ENCODE measurements around the gene PEX1. TPM values are rescaled to one million over a fixed set of nuclear protein-coding genes. Genes with fewer than 3 reads are reported as not detected.

The PEX1 gene
- total and polyA plus RNA-seq, 9 of the 15 experiments (the other 6 are each of a cell fraction or from before 2014, with no cell fraction given), result 9.4 to 32.2 (median 19.9) TPM

DNA sequence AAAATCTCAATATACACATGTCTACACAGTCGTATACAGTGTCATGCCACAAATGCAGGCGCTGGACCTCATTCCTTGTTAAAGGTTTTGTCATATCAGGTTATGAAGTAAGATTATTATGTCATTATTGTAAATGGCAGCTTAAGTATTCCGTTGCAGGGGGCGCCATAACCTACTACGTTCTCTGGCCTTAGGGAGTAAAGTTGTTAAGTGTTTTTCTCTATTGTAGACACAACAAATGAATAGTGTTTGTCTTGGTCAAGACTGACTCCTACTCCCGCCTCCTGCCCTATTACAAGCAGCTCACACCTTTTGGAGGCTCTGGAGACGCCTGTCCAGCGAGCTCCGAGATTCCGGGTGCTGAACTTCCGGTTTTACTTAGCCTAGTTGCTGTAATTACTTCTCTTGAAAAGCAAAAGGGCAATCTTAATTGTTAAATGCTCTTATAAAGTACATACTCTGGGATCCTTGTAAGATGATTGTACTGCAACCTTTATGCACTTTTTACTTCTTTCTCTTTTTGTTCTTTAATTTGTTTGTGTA, 80.0 kb downstream of the PEX1 start (continued):
- TF ChIP-seq, protein P1, sequence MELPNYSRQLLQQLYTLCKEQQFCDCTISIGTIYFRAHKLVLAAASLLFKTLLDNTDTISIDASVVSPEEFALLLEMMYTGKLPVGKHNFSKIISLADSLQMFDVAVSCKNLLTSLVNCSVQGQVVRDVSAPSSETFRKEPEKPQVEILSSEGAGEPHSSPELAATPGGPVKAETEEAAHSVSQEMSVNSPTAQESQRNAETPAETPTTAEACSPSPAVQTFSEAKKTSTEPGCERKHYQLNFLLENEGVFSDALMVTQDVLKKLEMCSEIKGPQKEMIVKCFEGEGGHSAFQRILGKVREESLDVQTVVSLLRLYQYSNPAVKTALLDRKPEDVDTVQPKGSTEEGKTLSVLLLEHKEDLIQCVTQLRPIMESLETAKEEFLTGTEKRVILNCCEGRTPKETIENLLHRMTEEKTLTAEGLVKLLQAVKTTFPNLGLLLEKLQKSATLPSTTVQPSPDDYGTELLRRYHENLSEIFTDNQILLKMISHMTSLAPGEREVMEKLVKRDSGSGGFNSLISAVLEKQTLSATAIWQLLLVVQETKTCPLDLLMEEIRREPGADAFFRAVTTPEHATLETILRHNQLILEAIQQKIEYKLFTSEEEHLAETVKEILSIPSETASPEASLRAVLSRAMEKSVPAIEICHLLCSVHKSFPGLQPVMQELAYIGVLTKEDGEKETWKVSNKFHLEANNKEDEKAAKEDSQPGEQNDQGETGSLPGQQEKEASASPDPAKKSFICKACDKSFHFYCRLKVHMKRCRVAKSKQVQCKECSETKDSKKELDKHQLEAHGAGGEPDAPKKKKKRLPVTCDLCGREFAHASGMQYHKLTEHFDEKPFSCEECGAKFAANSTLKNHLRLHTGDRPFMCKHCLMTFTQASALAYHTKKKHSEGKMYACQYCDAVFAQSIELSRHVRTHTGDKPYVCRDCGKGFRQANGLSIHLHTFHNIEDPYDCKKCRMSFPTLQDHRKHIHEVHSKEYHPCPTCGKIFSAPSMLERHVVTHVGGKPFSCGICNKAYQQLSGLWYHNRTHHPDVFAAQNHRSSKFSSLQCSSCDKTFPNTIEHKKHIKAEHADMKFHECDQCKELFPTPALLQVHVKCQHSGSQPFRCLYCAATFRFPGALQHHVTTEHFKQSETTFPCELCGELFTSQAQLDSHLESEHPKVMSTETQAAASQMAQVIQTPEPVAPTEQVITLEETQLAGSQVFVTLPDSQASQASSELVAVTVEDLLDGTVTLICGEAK (IDR thresholded peaks at IDR 0.05), result peak; percentile 79
- TF ChIP-seq, protein P1 (CRISPR knock-in tag; IDR thresholded peaks at IDR 0.05), result no peak
- TF ChIP-seq ZFPM2 (CRISPR knock-in tag; IDR thresholded peaks at IDR 0.05), result no peak
- TF ChIP-seq ZNF3 (CRISPR knock-in tag; IDR thresholded peaks at IDR 0.05), result no peak
- no peak for TF ChIP-seq FUS (optimal IDR thresholded peaks at IDR 0.05; ENCODE audit: low read depth, low read length)
- TF ChIP-seq PHF8 (IDR thresholded peaks at IDR 0.05; ENCODE audit: borderline replicate concordance, low read length), result no peak
- TF ChIP-seq MCM5 (IDR thresholded peaks at IDR 0.05; ENCODE audit: low read depth), result no peak
- peak in 1 of 2 experiments; percentile 66; a peak in 1 of 4 replicates for TF ChIP-seq TBL1XR1 (IDR thresholded peaks at IDR 0.05; ENCODE audit: low read length in 2 of 2)
- TF ChIP-seq, protein P2, sequence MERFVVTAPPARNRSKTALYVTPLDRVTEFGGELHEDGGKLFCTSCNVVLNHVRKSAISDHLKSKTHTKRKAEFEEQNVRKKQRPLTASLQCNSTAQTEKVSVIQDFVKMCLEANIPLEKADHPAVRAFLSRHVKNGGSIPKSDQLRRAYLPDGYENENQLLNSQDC (CRISPR knock-in tag; IDR thresholded peaks at IDR 0.05), result 0 out of 2 replicates have a peak, but pooled peaks have one; percentile 36
- no peak for TF ChIP-seq RAD51 (IDR thresholded peaks at IDR 0.05; ENCODE audit: borderline replicate concordance, low read depth)
- TF ChIP-seq PML (IDR thresholded peaks at IDR 0.05; ENCODE audit: low read length), result peak; percentile 60
- peak; percentile 80 for TF ChIP-seq ELF1 (tag; IDR thresholded peaks at IDR 0.05)
- TF ChIP-seq, protein P3, sequence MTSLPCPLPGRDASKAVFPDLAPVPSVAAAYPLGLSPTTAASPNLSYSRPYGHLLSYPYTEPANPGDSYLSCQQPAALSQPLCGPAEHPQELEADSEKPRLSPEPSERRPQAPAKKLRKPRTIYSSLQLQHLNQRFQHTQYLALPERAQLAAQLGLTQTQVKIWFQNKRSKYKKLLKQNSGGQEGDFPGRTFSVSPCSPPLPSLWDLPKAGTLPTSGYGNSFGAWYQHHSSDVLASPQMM (CRISPR knock-in tag; IDR thresholded peaks at IDR 0.05), result no peak
- TF ChIP-seq ELF4 (CRISPR knock-in tag; IDR thresholded peaks at IDR 0.05), result no peak
- no peak for TF ChIP-seq CBX5 (IDR thresholded peaks at IDR 0.05; ENCODE audit: borderline replicate concordance, low read depth)
- TF ChIP-seq CHD2 (IDR thresholded peaks at IDR 0.05; ENCODE audit: low read depth, low read length), result no peak
- TF ChIP-seq, protein P4, sequence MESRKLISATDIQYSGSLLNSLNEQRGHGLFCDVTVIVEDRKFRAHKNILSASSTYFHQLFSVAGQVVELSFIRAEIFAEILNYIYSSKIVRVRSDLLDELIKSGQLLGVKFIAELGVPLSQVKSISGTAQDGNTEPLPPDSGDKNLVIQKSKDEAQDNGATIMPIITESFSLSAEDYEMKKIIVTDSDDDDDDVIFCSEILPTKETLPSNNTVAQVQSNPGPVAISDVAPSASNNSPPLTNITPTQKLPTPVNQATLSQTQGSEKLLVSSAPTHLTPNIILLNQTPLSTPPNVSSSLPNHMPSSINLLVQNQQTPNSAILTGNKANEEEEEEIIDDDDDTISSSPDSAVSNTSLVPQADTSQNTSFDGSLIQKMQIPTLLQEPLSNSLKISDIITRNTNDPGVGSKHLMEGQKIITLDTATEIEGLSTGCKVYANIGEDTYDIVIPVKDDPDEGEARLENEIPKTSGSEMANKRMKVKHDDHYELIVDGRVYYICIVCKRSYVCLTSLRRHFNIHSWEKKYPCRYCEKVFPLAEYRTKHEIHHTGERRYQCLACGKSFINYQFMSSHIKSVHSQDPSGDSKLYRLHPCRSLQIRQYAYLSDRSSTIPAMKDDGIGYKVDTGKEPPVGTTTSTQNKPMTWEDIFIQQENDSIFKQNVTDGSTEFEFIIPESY (CRISPR knock-in tag; IDR thresholded peaks at IDR 0.05), result no peak
- no peak for TF ChIP-seq SRSF1 (IDR thresholded peaks at IDR 0.05; ENCODE audit: low read depth, low read length)

All from K562 (cell line).